Activated T-helper 9 cell treated with anti-CD3 and anti-CD28 coated beads, Interleukin-2, amount 50 U/mL, for 16 hours (primary cell): ENCODE results near the gene EIF4G3.
"Not testable (repeated sequence)": the region's sequence is repeated elsewhere in the genome, so short reads cannot be mapped to it uniquely, and the experiment has no call there.

Source experiments
- DNase-seq: peaks from one replicate; pipeline ENCODE4 v3.0.0-alpha.2; 2020; ENCODE audit warnings: low read depth

EIF4G3 gene

DNA sequence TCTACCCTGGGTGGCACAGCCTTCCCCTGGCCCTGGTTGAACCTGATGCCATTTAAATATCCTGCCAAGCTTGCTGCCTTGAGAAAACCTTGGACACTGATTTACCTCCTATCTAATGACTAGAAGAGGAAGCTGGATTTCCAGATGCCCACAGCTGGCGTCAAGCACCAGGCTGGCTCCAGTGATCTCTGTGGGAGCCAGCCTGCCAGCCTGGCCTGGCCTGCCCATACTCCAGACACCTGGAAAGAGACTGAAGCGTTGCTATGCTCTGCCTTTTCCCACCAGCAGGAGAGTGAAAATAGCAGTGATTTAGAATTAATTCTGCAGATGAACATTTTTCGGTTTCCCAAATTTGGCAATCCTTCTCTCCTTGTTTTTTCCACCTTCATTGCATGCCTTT is 11.5 kb upstream of the EIF4G3 start:
- DNase-seq = no peak

GRCh38 chr1:21185221-21185731 is 8.6 kb upstream of the EIF4G3 start:
- no peak for DNase-seq

DNA sequence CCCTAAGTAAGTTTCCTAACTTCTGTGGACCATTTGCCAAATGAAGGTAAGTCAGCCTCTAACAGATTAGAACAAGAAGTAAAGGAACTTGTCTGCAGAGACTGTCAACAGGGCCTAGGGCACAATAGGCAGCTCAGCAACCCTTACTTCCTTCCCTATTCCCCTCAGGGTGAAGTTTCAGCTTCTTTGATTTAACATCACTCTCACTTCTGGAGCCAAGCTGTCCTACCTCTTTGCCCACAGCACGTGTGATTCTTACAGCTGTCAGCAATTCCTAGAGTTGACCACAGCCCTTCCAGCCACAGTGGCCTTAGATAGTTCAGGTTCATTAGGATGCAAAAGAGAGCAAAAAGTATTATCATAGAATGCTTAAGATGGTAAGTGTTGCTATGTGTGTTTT is 7.6 kb upstream of the EIF4G3 start:
- DNase-seq = no peak

DNA sequence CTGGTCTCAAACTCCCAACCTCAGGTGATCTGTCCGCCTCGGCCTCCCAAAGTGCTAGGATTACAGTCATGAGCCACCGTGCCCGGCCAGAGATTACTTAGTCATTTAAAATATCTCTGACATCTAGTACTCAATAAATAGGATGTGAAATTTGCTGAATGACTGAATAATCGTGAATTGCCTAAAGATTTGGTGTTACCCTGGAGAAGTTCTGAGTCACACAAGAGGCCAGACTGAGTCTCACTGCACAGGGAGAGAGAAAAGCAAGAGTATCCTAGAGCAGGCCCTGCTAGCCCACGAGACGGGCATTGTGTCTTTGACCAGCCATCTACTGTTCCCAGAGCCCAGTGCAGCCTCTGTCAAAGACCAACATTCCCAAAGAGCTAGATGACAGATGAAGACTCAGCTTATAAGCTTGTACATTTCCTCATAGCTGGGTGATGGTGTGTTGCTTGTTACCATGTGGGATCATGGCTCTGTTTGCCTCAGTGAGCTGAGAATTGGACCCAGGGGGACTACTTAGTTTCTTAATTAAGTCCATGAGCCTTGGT is 5.6 kb upstream of the EIF4G3 start:
- no peak for DNase-seq

DNA sequence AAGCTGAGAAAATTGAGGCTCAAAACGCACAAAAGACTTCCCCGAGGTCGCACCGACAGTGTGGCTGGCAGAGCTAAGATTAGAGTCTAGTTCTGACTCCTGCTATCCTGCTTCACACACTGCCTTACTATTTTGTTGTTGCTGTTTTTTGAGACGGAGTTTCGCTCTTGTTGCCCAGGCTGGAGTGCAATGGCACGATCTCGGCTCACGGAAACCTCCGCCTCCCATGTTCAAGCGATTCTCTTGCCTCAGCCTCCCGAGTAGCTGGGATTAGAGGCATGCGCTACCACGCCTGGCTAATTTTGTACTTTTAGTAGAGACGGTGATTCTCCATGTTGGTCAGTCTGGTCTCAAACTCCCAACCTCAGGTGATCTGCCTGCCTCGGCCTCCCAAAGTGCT is 1.6 kb upstream of the EIF4G3 start:
- DNase-seq = not testable (repeated sequence)

DNA sequence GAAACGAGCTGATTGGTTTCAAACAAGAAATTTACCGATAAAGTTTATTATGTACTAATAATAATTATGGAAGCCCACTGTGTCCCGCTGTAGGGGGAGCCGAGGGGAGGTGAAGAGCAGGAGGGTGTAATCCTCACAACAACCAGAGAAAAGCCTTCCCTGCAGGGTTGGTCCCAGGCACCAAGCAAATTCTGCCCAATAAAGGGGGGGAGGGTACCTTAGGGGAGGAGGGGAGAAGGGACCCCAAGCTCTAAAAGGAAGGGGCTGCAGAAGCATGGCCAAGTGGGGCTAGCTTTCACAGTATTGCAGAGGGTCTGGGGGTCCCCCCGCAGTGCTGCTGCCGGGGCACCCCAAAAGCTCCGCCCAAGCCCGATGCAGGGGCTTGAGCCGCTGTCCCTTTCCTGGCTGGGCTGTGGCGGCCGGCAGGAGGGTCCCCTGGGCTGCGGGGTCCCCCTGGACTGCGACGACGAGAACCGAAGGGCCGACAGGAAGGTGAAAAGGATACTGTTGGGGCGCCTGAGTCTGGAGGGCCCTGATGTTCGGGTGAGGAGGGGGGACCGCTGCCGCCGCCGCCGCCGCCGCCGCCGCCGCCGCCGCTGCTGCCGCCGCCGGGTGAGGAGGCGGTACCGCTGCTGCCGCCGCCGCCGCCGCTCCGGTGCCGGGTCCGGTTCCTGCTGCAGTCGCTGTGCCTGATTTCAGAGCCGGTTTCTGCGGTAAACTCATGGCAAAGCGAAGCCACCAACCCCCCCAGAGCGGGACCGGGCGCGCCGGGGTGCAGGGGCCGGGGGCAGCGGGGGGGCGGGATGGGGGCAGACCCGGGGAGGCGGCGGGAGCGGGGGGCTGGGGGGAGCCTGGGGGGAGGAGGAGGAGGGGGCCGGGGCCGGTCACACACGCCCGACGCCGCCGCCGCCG is 771 bp downstream of the EIF4G3 start:
- peak; percentile 39 for DNase-seq

DNA sequence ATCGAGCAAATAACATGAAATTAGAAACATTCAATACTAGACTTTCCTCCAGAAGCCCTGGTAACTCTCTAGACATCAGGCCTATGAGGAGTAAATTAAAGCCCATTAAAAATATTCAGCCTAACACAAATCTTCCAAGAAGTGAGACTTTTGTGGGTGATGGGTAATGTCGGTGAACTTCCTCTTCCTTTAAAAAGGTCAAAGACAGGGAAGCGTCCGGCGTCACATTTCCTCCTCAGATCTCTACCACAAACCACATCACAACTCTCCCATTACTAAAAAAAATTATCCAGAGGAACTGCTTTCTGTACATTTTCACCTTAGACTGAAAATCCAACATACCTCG is 1.4 kb downstream of the EIF4G3 start:
- DNase-seq = no peak

GRCh38 chr1:21174654-21175323 is 1.9 kb downstream of the EIF4G3 start:
- DNase-seq = no peak

GRCh38 chr1:21174230-21174629 is 2.5 kb downstream of the EIF4G3 start:
- no peak for DNase-seq

- not testable (repeated sequence) for DNase-seq
Measured at GRCh38 chr1:21173096-21173495, 3.6 kb downstream of the EIF4G3 start.

- DNase-seq = not testable (repeated sequence)
Measured at GRCh38 chr1:21170837-21171236, 5.9 kb downstream of the EIF4G3 start.

- no peak for DNase-seq
Measured at GRCh38 chr1:21168444-21168843, 8.3 kb downstream of the EIF4G3 start.

DNA sequence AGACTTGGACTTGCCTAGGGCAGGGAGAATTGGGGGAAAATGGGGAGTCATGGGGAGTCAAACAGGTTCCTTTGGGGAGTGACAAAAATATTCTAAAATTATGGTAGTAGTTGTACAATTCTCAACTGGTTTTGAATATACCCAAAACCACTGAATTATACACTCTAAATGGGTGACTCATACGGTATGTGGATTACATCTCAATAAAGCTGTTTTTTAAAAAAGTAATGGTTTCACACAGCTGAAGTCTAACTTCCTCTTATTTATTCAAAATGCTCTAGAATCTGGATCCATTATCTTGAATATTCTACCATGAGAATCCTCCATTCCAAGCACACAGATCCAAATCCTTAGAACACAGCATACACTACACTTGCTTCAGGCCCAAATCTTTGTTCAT is 11.1 kb downstream of the EIF4G3 start:
- DNase-seq = no peak

- no peak for DNase-seq
Measured at GRCh38 chr1:21165076-21165475, 11.6 kb downstream of the EIF4G3 start.

- DNase-seq = no peak
Measured at GRCh38 chr1:21164266-21164665, 12.4 kb downstream of the EIF4G3 start.

DNA sequence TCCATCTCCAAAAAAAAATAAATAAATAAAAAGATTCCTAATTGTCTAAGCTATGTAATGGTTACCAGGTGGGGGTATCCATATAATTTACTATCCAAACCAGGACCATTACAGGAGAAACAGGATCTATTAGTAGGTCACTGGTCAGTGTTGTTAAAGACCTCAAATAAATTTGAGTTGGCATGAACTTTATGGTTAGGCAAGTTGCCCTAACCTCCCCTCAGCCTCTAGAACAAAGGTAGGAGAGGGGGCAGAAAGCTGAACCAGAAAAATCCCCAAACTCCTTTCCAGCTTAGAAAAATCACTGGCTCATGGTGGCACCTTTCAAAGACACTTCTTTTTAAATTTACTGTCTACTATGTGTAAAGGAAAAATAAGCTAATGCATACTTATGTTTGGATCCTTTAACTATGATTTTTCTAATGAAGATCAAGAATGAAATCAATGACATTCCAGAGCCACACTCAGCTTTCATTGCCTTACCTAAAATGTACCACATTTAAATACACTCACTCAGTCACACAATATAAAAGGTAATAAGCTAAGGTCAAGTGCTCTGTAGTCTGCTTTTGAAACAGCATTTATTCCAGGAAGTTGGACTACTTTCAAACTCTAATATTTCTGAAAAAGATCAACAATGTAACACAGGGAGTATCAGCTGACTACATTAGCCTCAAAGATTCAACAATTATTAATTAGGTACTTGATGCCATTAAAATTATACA is 13.8 kb downstream of the EIF4G3 start:
- DNase-seq = no peak

DNA sequence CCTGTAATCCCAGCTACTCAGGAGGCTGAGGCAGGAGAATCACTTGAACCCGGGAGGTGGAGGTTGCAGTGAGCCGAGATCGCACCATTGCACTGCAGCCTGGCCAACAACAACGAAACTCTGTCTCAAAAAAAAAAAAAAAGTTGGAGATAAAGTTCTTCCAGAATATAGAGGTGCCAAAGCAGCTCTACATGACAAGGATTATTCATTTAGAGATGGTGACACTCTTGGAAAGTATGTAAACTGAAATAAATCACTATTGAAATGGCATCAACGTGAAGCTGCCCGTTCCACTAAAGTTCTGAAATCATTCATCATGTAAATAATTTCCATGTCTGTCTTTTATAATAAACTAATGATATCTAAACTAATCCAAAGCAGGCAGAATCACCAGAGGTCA is 14.9 kb downstream of the EIF4G3 start:
- DNase-seq = no peak

- DNase-seq = no peak
Measured at GRCh38 chr1:21160263-21160796, 16.4 kb downstream of the EIF4G3 start.

DNA sequence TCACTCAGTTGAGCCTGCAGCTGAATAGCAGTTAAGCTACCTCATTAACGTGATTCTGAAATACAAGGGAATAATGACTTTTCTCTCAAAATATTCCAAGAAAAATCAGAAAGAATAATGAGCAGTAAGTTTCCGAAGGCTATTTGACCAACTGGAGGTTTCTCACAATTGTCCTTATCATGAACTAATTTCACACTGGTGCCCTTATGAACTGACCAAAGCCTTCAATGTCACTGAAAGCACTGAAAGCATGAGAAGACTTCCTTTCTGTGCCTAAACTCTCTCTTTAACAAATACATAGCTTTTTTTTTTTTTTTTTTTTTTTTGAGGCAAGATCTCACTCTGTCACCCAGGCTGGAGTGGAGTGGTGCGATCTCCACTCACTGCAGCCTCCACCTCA is 18.8 kb downstream of the EIF4G3 start:
- no peak for DNase-seq

GRCh38 chr1:21157054-21157453 is 19.6 kb downstream of the EIF4G3 start:
- no peak for DNase-seq

- no peak for DNase-seq
Measured at GRCh38 chr1:21156019-21156418, 20.7 kb downstream of the EIF4G3 start.

- no peak for DNase-seq
Measured at GRCh38 chr1:21154717-21155116, 22.0 kb downstream of the EIF4G3 start.
